ENCODE results near the gene ANP32E.

GRCh38 chr1:150185481-150185880, 50.4 kb downstream of the ANP32E start:
- TF ChIP-seq CTCF (IDR thresholded peaks at IDR 0.05) (no peak), SMC3 (IDR thresholded peaks at IDR 0.05; ENCODE audit: low read depth, low read length) (no peak), POLR2AphosphoS5 (IDR thresholded peaks at IDR 0.05; ENCODE audit: low read depth, low read length) (no peak)

Data from SK-N-SH (cell line).